Measurements from ENCODE around the gene MFAP2. TPM values are rescaled to one million over a fixed set of nuclear protein-coding genes. Genes with fewer than 3 reads are reported as not detected.
A peak's percentile ranks its signal among the peaks of the same experiment; 100 is the strongest.

MFAP2 gene
- total RNA-seq, 4 donors from 2014 or later: 9.3 to 17.9 (median 10.6) TPM

DNA sequence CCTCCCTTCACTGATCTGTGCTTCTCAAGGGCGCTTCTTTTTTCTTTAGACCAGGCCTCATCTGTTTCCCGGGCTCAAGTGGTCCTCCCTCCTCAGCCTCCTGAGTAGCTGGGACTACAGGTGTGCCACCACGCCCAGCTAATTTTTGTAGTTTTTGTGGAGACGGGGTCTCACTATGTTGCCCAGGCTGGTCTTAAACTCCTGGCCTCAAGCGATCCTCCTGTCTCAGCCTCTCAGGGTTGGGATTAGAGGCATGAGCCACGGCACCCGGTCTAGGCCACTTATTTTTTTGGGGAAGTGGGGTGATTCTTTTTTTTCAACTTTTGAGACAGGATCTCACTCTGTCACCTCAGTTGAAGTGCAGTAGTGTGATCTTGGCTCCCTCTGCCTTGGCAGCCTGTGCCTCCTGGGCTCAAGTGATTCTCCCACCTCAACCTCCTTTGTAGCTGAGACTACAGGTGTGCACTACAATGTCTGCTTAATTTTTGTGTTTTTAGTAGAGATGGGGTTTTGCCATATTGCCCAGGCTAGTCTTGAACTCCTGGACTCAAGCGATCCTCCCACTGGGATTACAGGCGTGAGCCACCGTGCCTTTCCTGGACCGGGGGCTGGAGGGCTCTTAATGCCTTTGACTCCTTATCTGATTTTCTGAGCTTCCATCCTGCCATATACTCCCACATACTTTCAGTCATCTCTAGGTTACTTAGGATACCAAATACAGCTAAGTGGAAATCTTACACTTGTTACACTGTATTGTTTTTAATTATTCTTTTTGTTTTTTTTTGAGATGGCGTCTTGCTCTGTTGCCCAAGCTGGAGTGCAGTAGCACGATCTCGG, 18.9 kb downstream of the MFAP2 start:
- no peak for DNase-seq (ENCODE audit: low spot score)
- no peak for ATAC-seq (ENCODE audit: low FRiP score)
- no peak for TF ChIP-seq CTCF (IDR thresholded peaks at IDR 0.05)

DNA sequence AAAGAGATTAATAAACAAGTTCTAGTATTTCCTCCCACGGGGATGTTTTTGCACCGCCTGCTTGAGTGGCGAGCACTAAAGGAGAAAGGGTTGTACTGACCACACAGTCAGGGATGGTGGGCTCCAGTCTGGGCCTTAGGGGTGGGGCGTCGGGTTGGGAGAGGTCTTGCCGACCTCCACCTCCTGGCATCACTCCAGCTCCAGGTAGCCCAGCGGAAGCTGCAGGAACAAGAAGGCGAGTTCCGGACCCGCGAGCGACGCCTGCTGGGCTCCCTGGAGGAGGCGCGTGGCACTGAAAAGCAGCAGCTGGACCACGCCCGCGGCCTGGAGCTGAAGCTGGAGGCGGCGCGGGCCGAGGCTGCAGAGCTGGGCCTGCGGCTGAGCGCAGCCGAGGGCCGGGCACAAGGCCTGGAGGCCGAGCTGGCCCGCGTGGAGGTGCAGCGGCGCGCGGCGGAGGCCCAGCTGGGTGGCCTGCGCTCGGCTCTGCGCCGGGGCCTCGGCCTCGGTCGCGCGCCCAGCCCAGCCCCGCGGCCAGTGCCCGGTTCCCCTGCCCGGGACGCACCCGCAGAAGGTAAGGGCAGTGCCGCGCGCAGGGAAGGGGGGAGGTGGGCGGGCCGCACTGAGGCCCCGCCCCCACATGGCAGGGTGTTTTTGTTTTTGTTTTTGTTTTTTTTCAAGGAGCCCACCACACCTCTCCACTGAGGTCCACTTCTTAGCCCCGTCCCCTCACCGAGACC, 19.7 kb downstream of the MFAP2 start:
- DNase-seq (ENCODE audit: low spot score) (peak; percentile 60), ATAC-seq (ENCODE audit: low FRiP score) (peak; percentile 93)
- TF ChIP-seq CTCF (IDR thresholded peaks at IDR 0.05): no peak

DNA sequence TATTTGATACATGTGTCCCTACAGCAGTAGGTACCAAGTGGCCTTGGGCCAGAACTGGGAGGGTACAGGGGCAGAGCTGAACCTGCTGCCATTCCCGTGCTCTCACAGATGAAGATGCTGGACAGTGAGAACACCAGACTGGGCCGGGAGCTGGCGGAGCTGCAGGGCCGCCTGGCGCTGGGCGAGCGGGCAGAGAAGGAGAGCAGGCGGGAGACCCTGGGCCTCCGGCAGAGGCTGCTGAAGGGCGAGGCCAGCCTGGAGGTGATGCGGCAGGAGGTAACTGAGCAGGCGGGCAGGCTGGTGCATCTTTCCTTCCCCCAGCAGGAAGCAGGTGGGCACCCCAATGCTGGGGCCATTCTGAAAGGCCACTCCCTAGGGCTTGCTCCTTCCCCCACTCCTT, 21.9 kb downstream of the MFAP2 start:
- no peak for TF ChIP-seq CTCF (IDR thresholded peaks at IDR 0.05)

GRCh38 chr1:16957731-16958130, 22.7 kb downstream of the MFAP2 start:
- no peak for DNase-seq (ENCODE audit: low spot score)
- TF ChIP-seq CTCF (IDR thresholded peaks at IDR 0.05): no peak
- no peak for ATAC-seq (ENCODE audit: low FRiP score)

More for the DNA sequence above, 21.9 kb downstream of the MFAP2 start:
- ATAC-seq (ENCODE audit: low FRiP score) (no peak), DNase-seq (ENCODE audit: low spot score) (no peak)

DNA sequence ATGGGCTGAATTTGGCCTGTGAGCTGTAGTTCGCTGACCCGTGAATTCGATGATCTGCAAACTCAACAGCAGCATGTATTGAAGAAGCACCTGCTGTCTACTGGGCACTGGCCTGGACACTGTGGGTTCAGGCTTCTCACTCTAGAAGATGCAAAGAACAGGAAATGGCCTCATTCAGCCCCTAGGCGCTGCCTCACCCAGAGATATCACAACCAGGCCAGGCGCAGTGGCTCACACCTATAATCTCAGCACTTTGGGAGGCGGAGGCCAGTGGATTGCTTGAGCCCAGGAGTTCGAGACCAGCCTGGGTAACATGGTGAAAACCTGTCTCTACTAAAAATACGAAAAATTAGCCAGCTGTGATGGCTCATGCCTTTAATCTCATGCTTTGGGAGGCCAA, 23.6 kb downstream of the MFAP2 start:
- no peak for ATAC-seq (ENCODE audit: low FRiP score)
- TF ChIP-seq CTCF (IDR thresholded peaks at IDR 0.05): no peak

DNA sequence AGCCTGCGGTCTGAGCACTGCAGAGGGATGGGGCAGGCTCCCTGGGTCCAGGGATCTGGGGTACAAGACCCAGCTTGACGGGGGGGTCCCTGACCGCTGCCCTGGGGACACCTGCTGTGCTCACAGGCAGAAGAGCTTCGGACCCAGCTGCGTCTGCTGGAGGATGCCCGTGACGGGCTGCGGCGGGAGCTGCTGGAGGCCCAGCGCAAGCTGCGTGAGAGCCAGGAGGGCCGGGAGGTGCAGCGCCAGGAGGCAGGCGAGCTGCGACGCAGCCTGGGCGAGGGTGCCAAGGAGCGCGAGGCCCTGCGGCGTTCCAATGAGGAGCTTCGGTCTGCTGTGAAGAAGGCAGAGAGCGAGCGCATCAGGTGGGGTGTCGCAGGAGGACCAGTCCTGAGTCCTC, 25.2 kb downstream of the MFAP2 start:
- no peak for TF ChIP-seq CTCF (IDR thresholded peaks at IDR 0.05)
- no peak for ATAC-seq (ENCODE audit: low FRiP score)
- DNase-seq (ENCODE audit: low spot score): no peak

More for the DNA sequence above, 23.6 kb downstream of the MFAP2 start:
- DNase-seq (ENCODE audit: low spot score): no peak
